ENCODE measurements around the gene WASHC4.
"Not testable (repeated sequence)": the region's sequence is repeated elsewhere in the genome, so short reads cannot be mapped to it uniquely, and the experiment has no call there.

The WASHC4 gene

GRCh38 chr12:105090361-105090760, 17.2 kb upstream of the WASHC4 start:
- no peak for DNase-seq (ENCODE audit: low spot score)

GRCh38 chr12:105091476-105092206, 15.9 kb upstream of the WASHC4 start:
- no peak for DNase-seq (ENCODE audit: low spot score)

GRCh38 chr12:105092336-105092735, 15.2 kb upstream of the WASHC4 start:
- no peak for DNase-seq (ENCODE audit: low spot score)

GRCh38 chr12:105095338-105095737, 12.2 kb upstream of the WASHC4 start:
- DNase-seq (ENCODE audit: low spot score), result not testable (repeated sequence)

GRCh38 chr12:105099356-105099755, 8.2 kb upstream of the WASHC4 start:
- DNase-seq (ENCODE audit: low spot score), result no peak

GRCh38 chr12:105100207-105100985, 7.1 kb upstream of the WASHC4 start:
- DNase-seq (ENCODE audit: low spot score), result no peak

- no peak for DNase-seq (ENCODE audit: low spot score)
Observed at GRCh38 chr12:105100998-105101397, 6.5 kb upstream of the WASHC4 start.

GRCh38 chr12:105102673-105103072, 4.9 kb upstream of the WASHC4 start:
- DNase-seq (ENCODE audit: low spot score), result no peak

GRCh38 chr12:105104762-105105161, 2.8 kb upstream of the WASHC4 start:
- DNase-seq (ENCODE audit: low spot score), result no peak

GRCh38 chr12:105106621-105107020, 910 bp upstream of the WASHC4 start:
- DNase-seq (ENCODE audit: low spot score), result no peak

- no peak for DNase-seq (ENCODE audit: low spot score)
Observed at GRCh38 chr12:105107171-105107493, 399 bp upstream of the WASHC4 start.

GRCh38 chr12:105109465-105110212, 2.1 kb downstream of the WASHC4 start:
- no peak for DNase-seq (ENCODE audit: low spot score)

GRCh38 chr12:105110851-105111250, 3.3 kb downstream of the WASHC4 start:
- no peak for DNase-seq (ENCODE audit: low spot score)

GRCh38 chr12:105113094-105113493, 5.6 kb downstream of the WASHC4 start:
- no peak for DNase-seq (ENCODE audit: low spot score)

- DNase-seq (ENCODE audit: low spot score), result no peak
Observed at GRCh38 chr12:105116969-105117368, 9.4 kb downstream of the WASHC4 start.

- DNase-seq (ENCODE audit: low spot score), result no peak
Observed at GRCh38 chr12:105120551-105120950, 13.0 kb downstream of the WASHC4 start.

GRCh38 chr12:105138248-105138647, 30.7 kb downstream of the WASHC4 start:
- DNase-seq (ENCODE audit: low spot score), result no peak

GRCh38 chr12:105141320-105141922, 33.9 kb downstream of the WASHC4 start:
- DNase-seq (ENCODE audit: low spot score), result no peak

- no peak for DNase-seq (ENCODE audit: low spot score)
Observed at GRCh38 chr12:105142259-105142658, 34.7 kb downstream of the WASHC4 start.

- no peak for DNase-seq (ENCODE audit: low spot score)
Observed at GRCh38 chr12:105156260-105156659, 48.7 kb downstream of the WASHC4 start.

GRCh38 chr12:105157606-105158005, 50.1 kb downstream of the WASHC4 start:
- no peak for DNase-seq (ENCODE audit: low spot score)

- no peak for DNase-seq (ENCODE audit: low spot score)
Observed at GRCh38 chr12:105158876-105159275, 51.3 kb downstream of the WASHC4 start.
